HepG2 (cell line): ENCODE measurements around the gene HIPK2. TPM values are rescaled to one million over a fixed set of nuclear protein-coding genes. Genes with fewer than 3 reads are reported as not detected.

Source experiments
- GTF3A ChIP-seq: sonication (generic); formaldehyde crosslinking; conservative IDR thresholded peaks from 2 replicates; pipeline ENCODE4 v1.4.0; 2020; ENCODE audit warnings: mild to moderate bottlenecking, missing genetic modification reagents
- POGZ ChIP-seq: sonication (generic); formaldehyde crosslinking; IDR thresholded peaks from 2 replicates; pipeline ENCODE4 v1.4.0; 2020; ENCODE audit warnings: mild to moderate bottlenecking, missing genetic modification reagents
- SNAPC4 ChIP-seq: sonication (generic); formaldehyde crosslinking; IDR thresholded peaks from 2 replicates; pipeline ENCODE4 v1.4.0; 2020; ENCODE audit warnings: mild to moderate bottlenecking, missing genetic modification reagents
- THRA ChIP-seq: sonication (generic); formaldehyde crosslinking; IDR thresholded peaks from 2 replicates; pipeline ENCODE4 v1.4.0; 2020; ENCODE audit warnings: missing genetic modification reagents, borderline replicate concordance
- ZSCAN20 ChIP-seq: sonication (generic); formaldehyde crosslinking; IDR thresholded peaks from 2 replicates; pipeline ENCODE4 v1.4.0; 2020; ENCODE audit warnings: missing genetic modification reagents, mild to moderate bottlenecking, borderline replicate concordance
- polyA plus RNA-seq, 8 experiments: library from polyadenylated mRNA; depleted of rRNA in 3 of 8; stranded (reverse) in 7 of 8; unstranded in 1 of 8; fragments of >200 nt; fragmentation: Illumina TruSeq in 4 of 8; extraction: Trizol in 4 of 8; gene quantifications; 2 replicates each; pipeline versions ENCODE4 v1.2.1 to v1.2.3, GENCODE V29; 2011 to 2016; ENCODE audit warnings: low read depth in 4 of 8, missing spikeins in 1 of 8, mixed read lengths in 1 of 8; ENCODE audit not compliant: insufficient read depth in 1 of 8
- total RNA-seq, 5 experiments: library from RNA; depleted of rRNA; stranded (reverse); fragments of >200 nt; fragmentation: Illumina TruSeq; extraction: Trizol; gene quantifications; 2 replicates each; pipeline ENCODE4 v1.2.3, GENCODE V29; 2016; ENCODE audit warnings: low read depth in 1 of 5
- TF ChIP-seq, protein P1 (sequence below): sonication (generic); formaldehyde crosslinking; IDR thresholded peaks from 2 replicates; pipeline ENCODE4 v1.4.0; 2020; ENCODE audit warnings: mild to moderate bottlenecking, missing genetic modification reagents

HIPK2 gene
- total and polyA plus RNA-seq, 2 of the 13 experiments (the other 11 are each of a cell fraction or from before 2014, with no cell fraction given), result 14.4 to 20.2 TPM

GRCh38 chr7:139720705-139721231 is 57.0 kb downstream of the HIPK2 start (continued):
- no peak for TF ChIP-seq GTF3A (CRISPR knock-in tag)
- no peak for TF ChIP-seq THRA (CRISPR knock-in tag)
- TF ChIP-seq, protein P1, sequence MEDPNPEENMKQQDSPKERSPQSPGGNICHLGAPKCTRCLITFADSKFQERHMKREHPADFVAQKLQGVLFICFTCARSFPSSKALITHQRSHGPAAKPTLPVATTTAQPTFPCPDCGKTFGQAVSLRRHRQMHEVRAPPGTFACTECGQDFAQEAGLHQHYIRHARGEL (CRISPR knock-in tag), result no peak
- peak; percentile 24; the same call in 1 of the 2 replicates for TF ChIP-seq POGZ
- TF ChIP-seq SNAPC4 (CRISPR knock-in tag), result no peak
- no peak for TF ChIP-seq ZSCAN20 (CRISPR knock-in tag)
